ENCODE measurements around the gene SLC49A4.
"Not testable (repeated sequence)": the region's sequence is repeated elsewhere in the genome, so short reads cannot be mapped to it uniquely, and the experiment has no call there.

Gene SLC49A4, protein sequence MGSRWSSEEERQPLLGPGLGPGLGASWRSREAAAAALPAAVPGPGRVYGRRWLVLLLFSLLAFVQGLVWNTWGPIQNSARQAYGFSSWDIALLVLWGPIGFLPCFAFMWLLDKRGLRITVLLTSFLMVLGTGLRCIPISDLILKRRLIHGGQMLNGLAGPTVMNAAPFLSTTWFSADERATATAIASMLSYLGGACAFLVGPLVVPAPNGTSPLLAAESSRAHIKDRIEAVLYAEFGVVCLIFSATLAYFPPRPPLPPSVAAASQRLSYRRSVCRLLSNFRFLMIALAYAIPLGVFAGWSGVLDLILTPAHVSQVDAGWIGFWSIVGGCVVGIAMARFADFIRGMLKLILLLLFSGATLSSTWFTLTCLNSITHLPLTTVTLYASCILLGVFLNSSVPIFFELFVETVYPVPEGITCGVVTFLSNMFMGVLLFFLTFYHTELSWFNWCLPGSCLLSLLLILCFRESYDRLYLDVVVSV

GRCh38 chr3:122794779-122795673 lies at the start of gene SLC49A4:
TSS of gene SLC49A4 (plus strand) at chr3:122795069. CDS start at chr3:122795193, 124 bp downstream.
- DNase-seq, result no peak

GRCh38 chr3:122745369-122746021 lies 49.4 kb upstream of the SLC49A4 start:
- DNase-seq, result no peak

DNA sequence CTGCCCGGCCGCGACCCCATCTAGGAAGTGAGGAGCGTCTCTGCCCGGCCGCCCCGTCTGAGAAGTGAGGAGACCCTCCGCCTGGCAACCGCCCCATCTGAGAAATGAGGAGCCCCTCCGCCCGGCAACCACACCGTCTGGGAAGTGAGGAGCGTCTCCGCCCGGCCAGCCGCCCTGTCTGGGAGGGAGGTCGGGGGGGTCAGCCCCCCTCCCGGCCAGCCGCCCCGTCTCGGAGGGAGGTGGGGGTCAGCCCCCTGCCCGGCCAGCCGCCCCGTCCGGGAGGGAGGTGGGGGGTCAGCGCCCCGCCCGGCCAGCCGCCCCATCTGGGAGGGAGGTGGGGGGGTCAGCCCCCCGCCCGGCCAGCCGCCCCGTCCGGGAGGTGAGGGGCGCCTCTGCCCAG lies 47.6 kb upstream of the SLC49A4 start:
- not testable (repeated sequence) for DNase-seq

GRCh38 chr3:122748347-122748746 lies 46.5 kb upstream of the SLC49A4 start:
- no peak for DNase-seq

DNA sequence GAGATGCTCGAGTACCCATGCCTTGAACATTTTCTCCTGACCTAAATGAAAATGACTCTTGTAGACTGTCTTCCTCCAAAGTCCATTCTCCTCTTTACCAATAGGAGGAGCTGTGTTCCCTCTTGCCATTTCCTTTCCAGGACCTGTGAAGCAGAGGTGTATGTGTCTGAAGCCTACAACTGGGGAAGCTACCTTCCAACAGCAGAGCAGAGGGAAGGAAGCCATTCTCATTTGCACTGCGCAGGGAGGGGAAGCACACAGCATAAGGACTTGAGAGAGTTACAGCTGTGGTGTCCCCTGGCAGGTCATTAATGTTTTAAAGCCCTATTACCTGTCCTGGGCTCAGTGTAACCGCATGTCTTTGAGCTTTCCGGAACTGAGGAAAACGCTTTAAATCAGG lies 39.9 kb upstream of the SLC49A4 start:
- no peak for DNase-seq

GRCh38 chr3:122755491-122755890 lies 39.4 kb upstream of the SLC49A4 start:
- DNase-seq, result no peak

DNA sequence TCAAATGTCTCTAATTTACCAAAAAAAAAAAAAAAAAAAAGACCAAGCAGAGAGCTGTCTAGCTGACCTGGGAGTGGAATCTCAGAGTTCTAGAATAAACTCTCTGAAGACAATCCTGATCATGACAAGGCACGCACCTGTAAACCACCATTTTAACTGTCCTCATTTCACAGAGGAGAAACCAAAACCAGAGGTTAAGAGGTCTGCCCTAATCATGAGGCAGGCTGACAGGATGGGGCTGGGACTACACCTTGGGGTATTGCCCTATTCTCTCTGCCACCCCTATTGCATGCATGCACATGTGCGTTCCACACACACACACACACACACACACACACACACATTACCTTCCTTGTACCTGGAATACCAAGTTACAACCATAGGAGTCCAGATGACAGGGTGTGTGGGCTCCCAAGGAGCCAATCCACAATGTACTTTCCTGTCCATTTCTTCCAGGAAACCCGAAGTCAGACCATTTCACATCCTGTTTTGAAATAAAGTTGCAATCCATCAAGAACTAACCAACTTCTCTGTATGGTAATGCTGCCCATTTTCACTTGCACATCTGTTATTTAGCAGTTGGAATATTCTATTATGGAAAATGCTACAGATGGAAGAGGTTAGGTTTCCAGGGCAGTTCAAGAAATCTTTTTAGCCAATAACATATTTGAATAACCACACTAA lies 35.9 kb upstream of the SLC49A4 start:
- no peak for DNase-seq

DNA sequence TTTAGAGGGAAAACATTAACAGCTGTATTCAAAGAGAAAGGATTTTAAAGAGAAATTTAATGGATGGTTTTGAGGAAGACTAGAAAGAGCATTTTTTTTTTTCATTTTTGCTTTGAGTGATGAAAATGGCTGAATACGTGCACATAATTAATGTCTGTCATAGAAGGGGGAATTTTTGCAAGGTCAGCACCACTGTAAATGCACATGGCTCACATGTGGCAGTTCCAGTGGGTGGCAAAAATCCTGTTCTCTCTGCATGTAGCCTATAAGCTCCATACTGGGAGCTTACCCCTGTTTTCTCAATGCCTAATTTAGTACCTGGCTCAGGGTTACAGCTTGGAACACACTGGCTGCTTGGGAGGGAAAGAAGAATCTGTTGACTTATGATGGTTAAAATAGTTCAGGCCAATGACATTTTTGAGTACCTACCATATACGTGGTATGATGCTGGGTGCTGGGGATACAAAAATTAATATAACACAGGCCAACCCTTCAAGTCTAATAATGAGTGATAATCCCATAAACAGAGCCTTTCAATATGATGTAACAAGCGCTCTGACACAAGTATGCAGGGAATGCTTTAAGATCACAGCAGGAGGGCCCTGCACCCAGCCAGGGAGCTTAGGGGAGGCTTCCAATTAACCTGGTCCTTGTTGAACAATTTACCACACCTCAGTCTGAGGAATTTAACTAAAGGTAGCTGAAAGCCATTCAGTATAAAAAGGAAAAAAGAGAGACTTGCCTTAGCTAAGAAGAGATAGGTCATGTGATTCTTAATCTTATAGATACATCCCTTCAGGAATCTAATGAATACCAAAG lies 34.2 kb upstream of the SLC49A4 start:
- no peak for DNase-seq

DNA sequence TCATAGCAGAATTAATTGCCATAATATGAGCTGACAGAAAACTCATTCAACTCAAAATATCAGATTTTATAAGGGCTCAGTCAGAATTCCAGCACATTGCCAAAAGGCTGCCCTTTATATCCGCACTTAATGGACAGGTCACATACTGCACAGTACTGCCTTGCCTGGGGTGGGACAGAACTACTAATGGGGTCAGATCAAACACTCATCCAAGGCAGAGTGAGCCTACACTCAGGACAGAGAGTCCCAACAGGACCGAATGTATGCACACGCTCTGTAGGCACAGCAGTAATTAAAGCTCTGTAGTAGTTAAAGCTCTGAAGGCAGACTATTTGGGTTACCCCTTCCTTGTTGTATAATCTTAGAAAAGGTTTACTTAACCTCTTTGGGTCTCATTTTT lies 28.4 kb upstream of the SLC49A4 start:
- DNase-seq, result no peak

DNA sequence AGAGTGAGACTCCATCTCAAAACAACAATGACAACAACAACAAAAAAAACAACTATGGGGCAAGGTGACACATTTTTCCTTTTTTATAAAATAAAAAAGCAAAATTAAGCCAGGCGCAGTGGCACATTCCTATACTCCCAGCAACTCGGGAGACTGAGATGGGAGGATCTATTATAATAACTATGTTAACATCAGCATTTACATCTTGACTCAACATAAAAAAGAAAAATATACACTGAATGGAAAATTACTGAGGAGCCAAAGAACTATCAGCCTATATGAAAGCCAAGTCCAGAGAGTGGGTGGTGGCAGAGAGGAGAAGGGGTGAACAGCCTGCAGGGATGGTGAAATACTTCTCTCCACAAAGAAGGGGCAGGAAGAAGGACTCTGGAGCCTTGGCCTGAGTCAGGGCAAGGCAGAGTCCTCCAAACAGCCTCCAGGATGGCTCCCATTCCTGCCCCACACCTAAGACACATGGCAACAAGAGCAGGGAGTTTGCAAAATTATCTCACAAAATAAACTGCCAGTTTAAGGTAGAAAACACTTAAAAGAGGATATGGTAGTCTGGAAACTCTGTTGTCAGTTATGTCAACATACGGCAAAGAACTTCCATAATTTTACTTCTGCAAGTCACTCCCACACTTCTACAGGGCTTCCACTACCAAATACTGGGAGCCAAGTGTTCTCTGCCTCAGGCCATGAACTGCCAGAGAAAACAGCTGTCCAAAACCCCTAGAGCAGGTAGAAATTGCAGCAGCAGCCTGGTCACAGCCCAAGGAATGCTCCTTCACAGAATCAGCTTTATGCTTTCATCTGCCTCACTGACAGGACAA lies 27.1 kb upstream of the SLC49A4 start:
- DNase-seq, result no peak

DNA sequence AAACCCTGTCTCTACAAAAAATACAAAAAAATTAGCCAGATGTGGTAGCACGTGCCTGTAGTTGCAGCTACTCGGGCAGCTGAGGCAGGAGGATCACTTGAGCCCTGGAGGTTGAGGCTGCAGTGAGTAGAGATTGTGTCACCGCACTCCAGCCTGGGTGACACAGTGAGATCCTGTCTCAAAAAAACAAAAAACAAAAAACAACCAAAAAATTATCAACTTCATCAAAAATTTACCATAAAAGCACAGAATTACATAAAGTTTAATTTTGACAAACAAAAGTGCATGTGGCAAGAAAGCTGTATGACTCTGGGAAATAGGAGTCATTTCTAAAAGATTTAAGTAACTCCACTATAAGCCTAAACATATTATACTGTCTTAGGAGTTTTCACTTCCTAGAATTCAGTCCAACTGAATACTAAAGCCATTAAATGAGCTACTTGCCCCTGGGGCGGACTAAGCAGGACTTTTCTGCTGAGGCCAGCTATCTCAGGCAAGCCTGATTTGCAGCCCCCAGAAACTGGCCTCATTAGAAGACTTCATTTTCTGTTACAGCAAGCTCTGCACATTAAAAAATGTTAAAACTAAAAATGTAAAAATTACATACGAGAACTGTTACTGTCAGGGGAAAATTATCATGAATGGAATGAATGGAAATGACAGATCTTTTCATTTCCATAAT lies 24.2 kb upstream of the SLC49A4 start:
- DNase-seq, result no peak

DNA sequence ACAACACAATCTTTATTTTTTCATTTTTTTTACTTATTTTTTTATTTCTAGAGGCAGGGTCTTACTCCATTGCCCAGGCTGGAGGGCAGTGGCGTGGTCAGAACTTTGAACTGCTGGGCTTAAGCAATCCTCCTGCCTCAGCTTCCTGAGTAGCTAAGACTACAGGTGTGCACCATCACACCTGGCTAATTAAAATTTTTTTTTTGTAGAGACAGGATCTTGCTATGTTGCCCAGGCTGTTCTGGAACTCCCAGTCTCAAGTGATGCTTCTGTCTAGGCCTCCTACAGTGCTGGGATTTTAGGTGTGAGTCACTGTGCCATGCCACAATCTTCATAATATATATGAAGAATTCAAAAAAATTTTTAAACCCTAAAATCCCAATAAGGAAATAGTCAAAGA lies 22.0 kb upstream of the SLC49A4 start:
- DNase-seq, result no peak

DNA sequence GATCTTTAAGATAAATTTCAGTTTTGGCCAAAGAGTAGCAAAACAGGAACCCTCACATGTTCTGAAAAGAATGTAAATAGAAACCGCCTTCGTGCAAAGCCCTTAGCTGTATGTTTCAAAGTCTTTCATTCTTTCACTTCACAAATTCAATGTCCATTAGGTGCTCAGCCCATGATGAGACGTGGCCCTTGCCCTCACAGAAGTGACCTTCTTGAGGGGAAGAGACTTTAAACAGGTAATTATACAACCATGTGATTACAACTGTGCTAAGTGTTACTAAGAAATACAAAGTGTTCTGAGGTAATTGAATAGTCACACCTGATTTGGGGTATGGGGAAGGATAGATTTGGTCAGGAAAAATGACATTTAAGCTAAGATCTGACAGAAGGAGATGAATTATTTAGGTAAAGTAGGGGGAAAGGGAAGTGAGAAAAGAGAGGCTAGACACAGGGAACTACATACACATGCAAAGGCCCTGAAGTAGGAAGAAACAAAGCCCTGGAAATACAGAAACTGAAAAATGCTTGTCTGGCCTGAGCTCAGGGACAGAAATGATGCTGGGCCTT lies 20.8 kb upstream of the SLC49A4 start:
- DNase-seq, result no peak

DNA sequence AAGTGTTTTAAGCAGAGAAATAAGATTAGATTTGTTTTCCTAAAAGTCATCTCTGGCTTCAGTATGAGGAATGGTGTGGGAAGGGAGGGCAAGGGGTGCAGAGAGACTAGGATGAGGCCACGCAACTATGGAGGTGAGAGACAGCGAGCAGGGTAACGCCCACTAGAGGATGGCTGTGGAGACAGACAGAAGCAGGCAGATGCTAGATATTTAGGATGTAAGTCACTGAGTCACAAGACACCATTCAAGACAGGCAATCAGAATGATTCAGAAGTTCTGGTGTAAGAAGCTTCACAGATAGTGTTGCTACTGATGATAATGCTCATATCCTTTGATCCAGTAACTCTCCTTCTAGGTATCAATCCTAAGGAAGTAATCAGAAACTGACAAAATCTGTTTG lies 20.3 kb upstream of the SLC49A4 start:
- no peak for DNase-seq

DNA sequence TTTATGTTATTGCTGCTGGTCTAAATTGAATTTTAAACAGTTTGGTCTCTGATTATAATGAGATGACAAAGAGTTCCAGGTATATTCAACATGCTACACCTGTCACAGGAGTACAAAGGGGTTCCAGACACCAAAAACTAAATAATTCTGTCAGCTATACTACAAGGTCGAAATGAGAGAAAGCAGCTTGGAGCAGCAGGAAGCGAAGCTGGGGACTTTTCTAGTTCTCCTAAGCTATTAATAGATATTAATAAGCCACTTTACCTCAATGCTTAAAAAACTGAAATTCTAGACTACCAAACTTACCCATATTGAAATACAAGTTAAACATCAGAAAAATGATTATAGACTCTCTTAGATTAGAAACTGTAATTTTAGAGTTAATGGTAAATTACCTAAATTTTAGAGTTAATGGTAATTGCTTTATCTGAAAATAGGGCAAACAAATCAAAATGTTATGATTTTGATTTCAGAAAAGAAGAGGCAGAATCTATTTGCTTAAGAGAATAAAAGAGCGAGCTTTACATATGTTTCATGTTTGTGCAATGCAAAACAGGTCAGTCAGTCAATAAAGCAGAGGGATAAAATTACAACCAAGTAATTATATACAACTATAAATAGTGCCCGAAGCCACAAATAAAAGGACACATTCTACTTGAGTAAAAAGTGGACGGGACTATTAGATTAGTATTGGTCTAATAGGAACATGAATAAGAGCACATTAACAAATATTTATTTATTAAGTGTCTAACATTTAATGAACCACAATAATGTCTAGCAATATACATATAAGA lies 18.0 kb upstream of the SLC49A4 start:
- no peak for DNase-seq

GRCh38 chr3:122777563-122777962 lies 17.3 kb upstream of the SLC49A4 start:
- no peak for DNase-seq

- no peak for DNase-seq
Observed at GRCh38 chr3:122782804-122783203, 12.1 kb upstream of the SLC49A4 start.

DNA sequence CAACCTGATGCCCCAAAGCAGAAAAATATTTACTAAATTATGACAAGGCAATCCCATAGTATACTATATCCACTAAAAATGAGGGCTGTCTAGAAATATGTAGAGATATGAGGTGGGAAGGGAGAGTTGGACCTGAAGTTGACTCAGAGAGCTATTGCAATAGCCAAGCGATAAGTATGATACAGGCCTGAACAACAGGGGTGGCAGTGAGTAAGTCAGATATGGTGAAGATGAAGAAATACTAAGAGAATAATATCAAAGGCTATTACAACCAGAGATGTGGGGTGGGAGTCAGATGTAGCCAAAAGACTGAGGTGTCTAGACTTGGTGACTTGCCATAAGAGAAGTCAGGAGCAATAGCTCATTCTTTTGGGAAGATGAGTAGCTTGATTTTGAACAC lies 10.4 kb upstream of the SLC49A4 start:
- DNase-seq, result no peak

DNA sequence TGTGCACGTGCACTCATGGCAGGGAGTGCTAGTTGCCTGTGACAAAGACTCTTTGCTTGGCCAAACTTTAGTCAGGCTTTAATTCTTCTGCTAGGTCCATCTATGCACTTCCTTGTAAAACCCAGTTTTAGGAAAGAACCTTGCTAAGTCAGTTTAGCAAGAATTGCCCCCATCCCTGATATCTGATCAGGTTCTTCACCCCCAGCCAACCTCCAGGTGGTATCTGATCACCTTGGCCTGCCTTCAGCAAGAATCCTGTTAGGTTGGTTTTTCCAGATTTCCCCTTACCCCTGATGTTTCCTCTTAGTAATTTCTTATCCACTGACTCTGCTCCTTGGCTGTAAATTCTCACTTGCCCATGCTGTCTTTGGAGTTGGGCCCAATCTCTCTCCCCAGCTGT lies 9.6 kb upstream of the SLC49A4 start:
- no peak for DNase-seq

All from DMS 273 treated with DMSO at 0.1 percent for 48 hours (cell line).